ENCODE measurements around the gene PAX8.

DNA sequence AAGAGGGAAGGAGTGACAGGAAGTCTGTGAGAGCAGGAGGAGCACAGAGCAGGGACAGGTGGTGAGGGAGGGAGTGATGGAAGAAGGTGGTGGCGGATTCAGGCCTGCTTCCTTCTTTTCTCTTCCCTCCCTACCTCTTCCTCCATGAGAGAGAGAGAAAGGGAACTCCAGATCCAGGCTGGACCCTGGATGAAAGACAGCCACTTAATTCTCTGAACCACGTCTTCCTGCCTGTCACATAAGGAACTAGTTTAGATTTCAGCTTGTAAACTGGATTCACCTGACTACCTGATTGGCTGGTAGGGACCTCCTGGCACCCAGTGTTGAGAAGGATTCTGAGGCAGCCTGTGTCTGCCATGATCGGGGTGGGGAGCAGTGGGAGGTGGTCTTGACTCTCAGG, 48.9 kb downstream of the PAX8 start:
- TF ChIP-seq CTCF (IDR thresholded peaks at IDR 0.05) (no peak), POLR2A (IDR thresholded peaks at IDR 0.05) (no peak)

Data from stomach (tissue), 4 donors.